Mesendoderm (in vitro differentiated cells): ENCODE data around the gene IFT25.
"Not testable (repeated sequence)": the region's sequence is repeated elsewhere in the genome, so short reads cannot be mapped to it uniquely, and the experiment has no call there.

Experiments used
- DNase-seq: peaks from one replicate; pipeline ENCODE4 v3.0.0; 2013
- H2AK5ac ChIP-seq: 2 replicates; pipeline ENCODE4 v1.6.1; 2013; ENCODE audit warnings: low read length, inconsistent platforms
- H2BK120ac ChIP-seq: 2 replicates; pipeline ENCODE4 v1.6.1; 2013; ENCODE audit warnings: low read depth, mild to moderate bottlenecking, low read length, moderate library complexity, mixed read lengths
- H2BK15ac ChIP-seq: replicated peaks from 2 replicates; pipeline ENCODE4 v1.6.1; 2013; ENCODE audit warnings: low read depth, mild to moderate bottlenecking, moderate library complexity
- H2BK5ac ChIP-seq: 2 replicates; pipeline ENCODE4 v1.6.1; 2013; ENCODE audit warnings: low read length, inconsistent platforms
- H3K18ac ChIP-seq: 2 replicates; pipeline ENCODE4 v1.6.1; 2013; ENCODE audit warnings: mild to moderate bottlenecking, low read length, mixed read lengths
- H3K23ac ChIP-seq: one replicate; pipeline ENCODE4 v1.6.1; 2013; ENCODE audit warnings: low read length
- H3K27ac ChIP-seq: 2 replicates; pipeline ENCODE4 v1.5.1; 2013; ENCODE audit warnings: low read depth, mild to moderate bottlenecking, inconsistent platforms, low read length, moderate library complexity
- H3K27me3 ChIP-seq: 2 replicates; pipeline ENCODE4 v1.6.1; 2013; ENCODE audit warnings: low read length, control low read depth, mild to moderate bottlenecking, inconsistent platforms; ENCODE audit not compliant: insufficient read depth, poor library complexity
- H3K36me3 ChIP-seq: 2 replicates; pipeline ENCODE4 v1.6.1; 2013; ENCODE audit warnings: low read length, inconsistent platforms; ENCODE audit not compliant: control insufficient read depth, insufficient read depth
- H3K4ac ChIP-seq: one replicate; pipeline ENCODE4 v1.6.1; 2013; ENCODE audit warnings: low read depth, mild to moderate bottlenecking, low read length, moderate library complexity
- H3K4me1 ChIP-seq: 2 replicates; pipeline ENCODE4 v1.6.1; 2013; ENCODE audit warnings: low read depth, low read length, inconsistent platforms; ENCODE audit not compliant: control insufficient read depth
- H3K4me2 ChIP-seq: 2 replicates; pipeline ENCODE4 v1.6.1; 2013; ENCODE audit warnings: low read length
- H3K4me3 ChIP-seq: 2 replicates; pipeline ENCODE4 v1.5.1; 2013; ENCODE audit warnings: mild to moderate bottlenecking, low read length
- H3K56ac ChIP-seq: one replicate; pipeline ENCODE4 v1.6.1; 2013; ENCODE audit warnings: low read length
- H3K79me1 ChIP-seq: 2 replicates; pipeline ENCODE4 v1.6.1; 2013; ENCODE audit warnings: low read length, inconsistent platforms
- H3K79me2 ChIP-seq: 2 replicates; pipeline ENCODE4 v1.6.1; 2013; ENCODE audit warnings: mild to moderate bottlenecking, low read length; ENCODE audit not compliant: control insufficient read depth, insufficient read depth
- H3K9ac ChIP-seq: 2 replicates; pipeline ENCODE4 v1.6.1; 2013; ENCODE audit warnings: low read length, inconsistent platforms
- H4K5ac ChIP-seq: one replicate; pipeline ENCODE4 v1.6.1; 2013; ENCODE audit warnings: low read length
- H4K8ac ChIP-seq: one replicate; pipeline ENCODE4 v1.6.1; 2013; ENCODE audit warnings: low read depth, mild to moderate bottlenecking, control low read depth, low read length, moderate library complexity
- WGBS: extraction: QIAGEN DNeasy Blood & Tissue Kit; methylation state at CpG from one replicate; pipeline ENCODE4 v1.1.7; 2013; ENCODE audit warnings: low lambda C conversion rate, missing lambda C conversion rate; ENCODE audit not compliant: insufficient coverage; ENCODE audit errors: extremely low coverage; 5-methylcytosine and 5-hydroxymethylcytosine counted together

Gene IFT25

DNA sequence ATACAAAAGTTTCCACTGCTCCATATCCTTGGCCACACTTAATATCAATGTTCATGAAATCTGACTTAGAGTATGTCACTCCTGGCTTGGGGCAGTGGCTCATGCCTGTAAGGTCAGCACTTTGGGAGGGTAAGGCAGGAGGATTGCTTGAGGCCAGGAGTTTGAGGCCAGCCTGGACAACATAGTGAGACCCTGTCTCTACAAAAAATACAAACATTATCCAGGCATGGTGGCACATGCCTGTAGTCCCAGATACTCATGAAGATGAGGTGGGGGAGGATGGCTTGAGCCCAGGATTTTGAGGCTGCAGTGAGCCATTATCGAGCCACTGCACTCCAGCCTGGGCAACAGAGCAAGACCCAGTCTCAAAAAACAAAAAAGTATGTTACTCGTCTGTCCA, 70.3 kb downstream of the IFT25 start:
- not testable (repeated sequence) for H3K27me3 ChIP-seq, H3K79me1 ChIP-seq, H2BK120ac ChIP-seq, H3K27ac ChIP-seq, H3K79me2 ChIP-seq, H4K8ac ChIP-seq, H3K4me2 ChIP-seq, DNase-seq, H3K56ac ChIP-seq, H4K5ac ChIP-seq, H3K36me3 ChIP-seq, H2BK5ac ChIP-seq, H3K9ac ChIP-seq, H3K23ac ChIP-seq, H3K4me3 ChIP-seq, H2BK15ac ChIP-seq, H3K18ac ChIP-seq, H2AK5ac ChIP-seq, H3K4me1 ChIP-seq, H3K4ac ChIP-seq
- WGBS = no CpG with 5 or more reads among the region's 2 CpGs

DNA sequence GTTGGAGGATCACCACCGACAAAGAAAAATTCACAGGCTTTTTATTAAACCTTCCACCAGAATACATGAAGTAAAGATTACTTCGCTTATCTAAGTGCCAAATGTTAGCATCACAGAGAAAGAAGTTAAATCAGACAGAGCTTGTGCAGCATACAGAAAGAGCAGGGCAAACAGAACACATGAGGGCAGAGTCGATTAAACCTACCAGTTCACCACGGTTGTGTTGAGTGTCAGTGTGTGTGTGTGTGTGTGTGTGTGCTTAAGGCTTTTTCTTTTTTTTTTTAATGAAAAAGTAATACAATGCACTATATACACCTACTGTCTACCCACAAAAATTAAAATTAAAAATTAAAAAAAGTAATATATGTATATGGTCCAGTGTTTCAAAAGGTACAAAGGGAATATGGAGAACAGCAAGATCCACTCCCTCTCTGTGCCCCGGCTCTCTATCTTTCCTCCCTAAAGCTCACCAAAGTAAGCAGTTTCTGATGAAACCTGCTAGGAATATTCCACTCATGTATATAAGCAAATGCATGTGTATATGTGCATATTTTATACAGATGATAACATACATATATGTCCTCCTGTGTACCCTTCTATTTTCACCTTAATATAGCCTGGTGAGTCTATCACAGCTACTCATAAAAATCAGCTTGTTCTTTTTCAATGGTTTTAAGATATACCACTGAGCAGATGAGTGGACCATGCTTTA, 73.6 kb downstream of the IFT25 start:
- no CpG with 5 or more reads among the region's 5 CpGs for WGBS
- Histone ChIP-seq H3K79me1 (no peaks in the 10 kb centered on the region), H3K4me1 (no peaks in the 10 kb centered on the region), H3K18ac (no peak overlapping the region), H2BK120ac (no peak overlapping the region), H4K5ac (no peak overlapping the region), H3K4me2 (no peak overlapping the region), H3K27me3 (no peaks in the 10 kb centered on the region), H2BK15ac (no peak overlapping the region), H3K36me3 (no peaks in the 10 kb centered on the region), H3K79me2 (no peaks in the 10 kb centered on the region), H3K27ac (no peak overlapping the region), H4K8ac (no peak overlapping the region), H3K4ac (no peak overlapping the region), H3K9ac (no peak overlapping the region), H3K23ac (no peak overlapping the region), H3K4me3 (no peak overlapping the region), H2AK5ac (no peak overlapping the region), H3K56ac (no peak overlapping the region), H2BK5ac (no peak overlapping the region)
- DNase-seq = no peak
